Ishikawa (cell line): ENCODE results near the gene CST7.

Experiments used
- CEBPB ChIP-seq: IDR thresholded peaks from 2 replicates; pipeline ENCODE4 v1.6.1; 2012
- CREB1 ChIP-seq: IDR thresholded peaks from 2 replicates; pipeline ENCODE4 v1.6.1; 2012; ENCODE audit warnings: low read depth
- EGR1 ChIP-seq: IDR thresholded peaks from 2 replicates; pipeline ENCODE4 v1.6.1; 2012
- EP300 ChIP-seq: IDR thresholded peaks from 2 replicates; pipeline ENCODE4 v1.6.1; 2012; ENCODE audit warnings: borderline replicate concordance
- FOXM1 ChIP-seq: IDR thresholded peaks from 2 replicates; pipeline ENCODE4 v1.6.1; 2012; ENCODE audit warnings: low read depth, borderline replicate concordance
- NFIC ChIP-seq: IDR thresholded peaks from 2 replicates; pipeline ENCODE4 v1.6.1; 2012
- RAD21 ChIP-seq: IDR thresholded peaks from 2 replicates; pipeline ENCODE4 v1.6.1; 2012; ENCODE audit warnings: low read depth
- TAF1 ChIP-seq: IDR thresholded peaks from 2 replicates; pipeline ENCODE4 v1.6.1; 2012; ENCODE audit warnings: low read depth, mild to moderate bottlenecking
- TCF12 ChIP-seq: IDR thresholded peaks from 2 replicates; pipeline ENCODE4 v1.6.1; 2012; ENCODE audit warnings: low read depth
- TEAD4 ChIP-seq: IDR thresholded peaks from 2 replicates; pipeline ENCODE4 v1.6.1; 2012
- YY1 ChIP-seq: IDR thresholded peaks from 2 replicates; pipeline ENCODE4 v1.6.1; 2012; ENCODE audit warnings: low read depth
- ZBTB7A ChIP-seq: IDR thresholded peaks from 2 replicates; pipeline ENCODE4 v1.6.1; 2012; ENCODE audit warnings: low read depth
- TF ChIP-seq, protein P1 (sequence below): IDR thresholded peaks from 2 replicates; pipeline ENCODE4 v1.6.1; 2012; ENCODE audit warnings: low read depth, mild to moderate bottlenecking
- TF ChIP-seq, protein P2 (sequence below): IDR thresholded peaks from 2 replicates; pipeline ENCODE4 v1.6.1; 2012
- TF ChIP-seq, protein P3 (sequence below): IDR thresholded peaks from 2 replicates; pipeline ENCODE4 v1.6.1; 2012

Gene CST7

DNA sequence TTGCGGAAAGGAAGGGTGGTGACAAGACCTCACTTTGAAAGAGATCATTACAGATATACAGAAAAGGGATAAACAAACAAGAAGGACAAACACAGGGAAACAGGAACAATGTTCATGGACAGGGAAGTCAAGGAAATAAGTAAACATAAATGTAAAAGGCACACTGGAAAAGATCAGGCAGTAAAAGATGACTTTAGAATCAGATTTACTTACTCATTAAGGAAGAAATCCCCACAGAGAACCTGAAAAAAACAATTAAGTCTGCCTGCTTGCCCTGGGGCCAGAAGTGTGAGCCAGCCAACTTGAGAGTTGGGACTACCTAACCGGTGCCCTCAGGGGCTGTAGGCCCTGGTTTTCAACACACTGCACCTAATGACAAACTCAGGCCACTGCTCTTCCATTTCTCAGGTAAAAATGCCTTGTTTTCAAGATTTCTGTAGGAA, 41.8 kb downstream of the CST7 start:
- no peak for TF ChIP-seq TAF1
- TF ChIP-seq, protein P1, sequence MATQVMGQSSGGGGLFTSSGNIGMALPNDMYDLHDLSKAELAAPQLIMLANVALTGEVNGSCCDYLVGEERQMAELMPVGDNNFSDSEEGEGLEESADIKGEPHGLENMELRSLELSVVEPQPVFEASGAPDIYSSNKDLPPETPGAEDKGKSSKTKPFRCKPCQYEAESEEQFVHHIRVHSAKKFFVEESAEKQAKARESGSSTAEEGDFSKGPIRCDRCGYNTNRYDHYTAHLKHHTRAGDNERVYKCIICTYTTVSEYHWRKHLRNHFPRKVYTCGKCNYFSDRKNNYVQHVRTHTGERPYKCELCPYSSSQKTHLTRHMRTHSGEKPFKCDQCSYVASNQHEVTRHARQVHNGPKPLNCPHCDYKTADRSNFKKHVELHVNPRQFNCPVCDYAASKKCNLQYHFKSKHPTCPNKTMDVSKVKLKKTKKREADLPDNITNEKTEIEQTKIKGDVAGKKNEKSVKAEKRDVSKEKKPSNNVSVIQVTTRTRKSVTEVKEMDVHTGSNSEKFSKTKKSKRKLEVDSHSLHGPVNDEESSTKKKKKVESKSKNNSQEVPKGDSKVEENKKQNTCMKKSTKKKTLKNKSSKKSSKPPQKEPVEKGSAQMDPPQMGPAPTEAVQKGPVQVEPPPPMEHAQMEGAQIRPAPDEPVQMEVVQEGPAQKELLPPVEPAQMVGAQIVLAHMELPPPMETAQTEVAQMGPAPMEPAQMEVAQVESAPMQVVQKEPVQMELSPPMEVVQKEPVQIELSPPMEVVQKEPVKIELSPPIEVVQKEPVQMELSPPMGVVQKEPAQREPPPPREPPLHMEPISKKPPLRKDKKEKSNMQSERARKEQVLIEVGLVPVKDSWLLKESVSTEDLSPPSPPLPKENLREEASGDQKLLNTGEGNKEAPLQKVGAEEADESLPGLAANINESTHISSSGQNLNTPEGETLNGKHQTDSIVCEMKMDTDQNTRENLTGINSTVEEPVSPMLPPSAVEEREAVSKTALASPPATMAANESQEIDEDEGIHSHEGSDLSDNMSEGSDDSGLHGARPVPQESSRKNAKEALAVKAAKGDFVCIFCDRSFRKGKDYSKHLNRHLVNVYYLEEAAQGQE, result no peak
- TF ChIP-seq, protein P2, sequence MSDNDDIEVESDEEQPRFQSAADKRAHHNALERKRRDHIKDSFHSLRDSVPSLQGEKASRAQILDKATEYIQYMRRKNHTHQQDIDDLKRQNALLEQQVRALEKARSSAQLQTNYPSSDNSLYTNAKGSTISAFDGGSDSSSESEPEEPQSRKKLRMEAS, result no peak
- TF ChIP-seq EP300, result no peak
- no peak for TF ChIP-seq RAD21
- TF ChIP-seq NFIC, result no peak
- TF ChIP-seq TCF12, result no peak
- TF ChIP-seq YY1, result no peak
- TF ChIP-seq EGR1, result no peak
- TF ChIP-seq, protein P3, sequence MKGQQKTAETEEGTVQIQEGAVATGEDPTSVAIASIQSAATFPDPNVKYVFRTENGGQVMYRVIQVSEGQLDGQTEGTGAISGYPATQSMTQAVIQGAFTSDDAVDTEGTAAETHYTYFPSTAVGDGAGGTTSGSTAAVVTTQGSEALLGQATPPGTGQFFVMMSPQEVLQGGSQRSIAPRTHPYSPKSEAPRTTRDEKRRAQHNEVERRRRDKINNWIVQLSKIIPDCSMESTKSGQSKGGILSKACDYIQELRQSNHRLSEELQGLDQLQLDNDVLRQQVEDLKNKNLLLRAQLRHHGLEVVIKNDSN, result no peak
- TF ChIP-seq CREB1, result no peak
- TF ChIP-seq ZBTB7A, result no peak
- no peak for TF ChIP-seq CEBPB
- TF ChIP-seq TEAD4, result no peak
- no peak for TF ChIP-seq FOXM1

DNA sequence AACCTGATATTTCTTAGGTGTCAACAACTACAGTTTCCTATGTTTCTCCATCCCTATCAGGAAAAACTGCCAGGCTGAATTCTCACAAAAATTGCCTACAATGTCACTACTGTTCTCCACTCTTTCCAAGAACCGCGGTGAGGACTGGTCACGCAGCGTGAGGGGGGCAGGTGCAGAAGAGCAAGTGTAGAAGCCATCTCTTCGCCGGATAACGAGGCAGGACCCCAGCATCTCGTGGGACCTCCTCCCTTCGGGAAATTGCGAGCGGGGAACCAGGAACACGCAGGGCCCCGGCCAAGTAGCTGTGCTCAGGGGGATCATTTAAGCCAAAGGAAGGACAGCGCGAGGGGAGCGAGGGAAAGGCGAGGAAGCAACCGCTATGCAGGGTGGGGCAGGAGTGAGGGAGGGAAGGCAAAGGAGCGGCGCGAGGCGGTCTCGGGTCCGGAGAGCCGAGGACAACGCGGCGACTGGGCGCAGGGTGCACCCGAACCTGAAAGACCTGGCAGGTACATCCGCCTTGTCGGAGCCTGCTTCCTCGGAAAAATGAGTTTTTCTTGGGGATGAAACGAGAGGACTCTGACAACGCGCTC, 42.9 kb downstream of the CST7 start:
- TF ChIP-seq, protein P2, result no peak; the same call in 1 of the 2 replicates
- TF ChIP-seq RAD21 (no peak), YY1 (no peak), ZBTB7A (no peak), EP300 (no peak), TAF1 (no peak), CREB1 (no peak), CEBPB (no peak), NFIC (no peak), TEAD4 (no peak)
- TF ChIP-seq, protein P3, result no peak
- TF ChIP-seq, protein P1, result no peak

DNA sequence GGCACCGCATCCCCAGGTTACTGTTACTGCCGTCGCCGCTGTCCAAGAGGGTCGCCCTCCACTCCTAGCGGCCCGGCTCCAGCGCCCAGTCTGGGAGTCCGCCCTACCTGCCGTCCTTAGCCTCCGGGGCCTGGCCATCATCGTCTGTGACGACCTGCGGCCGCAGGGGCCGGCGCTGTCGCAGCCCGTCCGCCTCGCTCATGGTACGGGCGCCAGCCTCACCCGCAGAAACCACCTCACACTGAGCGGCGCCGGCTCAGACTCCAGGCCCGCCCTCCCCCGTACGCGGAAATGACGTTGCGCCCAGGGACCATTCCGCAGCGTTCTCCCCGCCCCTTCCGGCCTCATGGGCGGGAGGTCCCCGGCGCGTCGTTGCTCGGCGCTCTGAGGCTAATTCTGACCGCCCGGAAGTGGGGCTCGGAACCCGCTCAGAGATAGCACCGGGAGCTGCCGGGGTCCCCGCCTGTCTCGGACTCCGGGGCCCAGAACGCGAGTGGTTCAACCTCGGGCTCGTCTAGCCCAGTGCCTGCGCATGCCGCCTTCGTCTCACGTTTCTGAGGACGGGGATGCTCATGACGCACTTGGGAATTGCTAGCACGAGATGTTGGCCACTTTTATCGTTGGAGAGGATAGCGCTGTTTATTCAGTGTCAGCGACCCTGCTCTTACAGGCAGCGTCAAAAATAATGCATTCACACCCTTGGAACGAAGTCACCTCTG, 43.6 kb downstream of the CST7 start, which contains the start of gene APMAP:
Gene APMAP, minus strand, starts transcription at position 265 of the 719 bp plus-strand sequence. Its CDS starts 63 bp downstream, at position 202.
- no peak for TF ChIP-seq RAD21
- peak; percentile 93 for TF ChIP-seq TAF1
- TF ChIP-seq CEBPB, result no peak
- TF ChIP-seq, protein P2, result peak; percentile 91
- no peak for TF ChIP-seq EP300
- TF ChIP-seq, protein P1, result peak; percentile 38; the same call in 1 of the 2 replicates
- no peak for TF ChIP-seq EGR1
- no peak for TF ChIP-seq ZBTB7A
- TF ChIP-seq CREB1, result peak; percentile 84
- peak; percentile 62 for TF ChIP-seq YY1
- TF ChIP-seq NFIC, result 0 out of 2 replicates have a peak, but pooled peaks have one; percentile 16
- TF ChIP-seq FOXM1, result no peak
- TF ChIP-seq, protein P3, result no peak; the same call in 1 of the 2 replicates
- TF ChIP-seq TEAD4, result no peak
- TF ChIP-seq TCF12, result no peak
